ENCODE data around the gene SP140L. TPM values are rescaled to one million over a fixed set of nuclear protein-coding genes. Genes with fewer than 3 reads are reported as not detected.
A peak's percentile ranks its signal among the peaks of the same experiment; 100 is the strongest.
"Not testable (repeated sequence)": the region's sequence is repeated elsewhere in the genome, so short reads cannot be mapped to it uniquely, and the experiment has no call there.

The SP140L gene
- total RNA-seq: 6.1 TPM
- long read RNA-seq, partial matches to known transcripts: 0 of 3 reads
- long read RNA-seq, other reads (novel, unspliced or antisense): 2 of 3 reads

DNA sequence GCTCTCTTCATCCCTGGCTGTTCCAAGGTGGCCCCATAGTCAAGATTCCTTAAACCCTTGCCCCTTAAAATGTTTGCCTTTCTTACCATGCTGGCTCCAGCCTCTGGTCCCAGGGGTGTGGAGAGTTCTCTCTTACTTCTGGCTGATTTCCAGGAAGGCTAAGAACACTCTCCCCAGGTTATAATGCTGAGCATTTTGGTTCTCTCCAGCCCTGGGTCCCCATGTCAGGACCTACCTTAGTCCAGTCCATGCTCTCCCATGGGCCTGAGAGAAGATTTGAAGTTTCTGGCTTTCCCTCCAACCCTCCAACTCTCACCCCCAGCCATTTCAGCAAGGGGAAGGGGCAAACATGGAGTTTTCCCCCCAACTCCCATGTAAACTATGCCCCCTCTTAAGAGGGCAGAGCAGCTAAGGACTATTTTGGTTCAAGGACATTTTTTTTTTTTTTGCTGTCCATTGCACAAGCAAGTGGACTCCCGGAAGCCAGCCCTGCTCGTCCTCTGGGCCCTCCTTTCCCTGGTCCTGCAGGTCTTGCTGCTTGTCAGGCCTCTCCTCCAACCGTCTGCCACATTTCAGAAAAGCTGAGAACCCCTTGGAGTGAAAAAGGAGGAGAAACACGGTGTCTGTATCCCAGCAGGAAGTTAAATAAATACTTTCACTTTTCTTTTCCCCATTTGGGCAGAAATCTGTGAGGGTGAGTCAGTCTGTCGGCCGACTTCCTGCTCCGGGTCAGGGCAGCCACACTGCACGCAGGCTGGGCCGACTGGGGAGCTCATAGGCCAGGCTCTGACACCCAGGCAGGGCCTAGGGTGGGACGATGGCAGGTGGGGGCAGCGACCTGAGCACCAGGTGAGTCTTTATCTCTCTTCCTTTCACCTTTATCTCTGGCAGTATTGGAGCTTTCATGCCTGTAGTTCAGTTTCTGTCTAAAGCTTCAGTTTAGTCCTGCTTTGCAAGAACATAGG is at the start of gene SP140L:
SP140L (plus strand) TSS at position 741 of the 965 bp plus-strand sequence; CDS start at position 818, 77 bp downstream.
- intact Hi-C loops (cut with DNase I): no loop called here
- DNase-seq (ENCODE audit: missing footprints) (peak; percentile 91), ATAC-seq (peak; percentile 95)

DNA sequence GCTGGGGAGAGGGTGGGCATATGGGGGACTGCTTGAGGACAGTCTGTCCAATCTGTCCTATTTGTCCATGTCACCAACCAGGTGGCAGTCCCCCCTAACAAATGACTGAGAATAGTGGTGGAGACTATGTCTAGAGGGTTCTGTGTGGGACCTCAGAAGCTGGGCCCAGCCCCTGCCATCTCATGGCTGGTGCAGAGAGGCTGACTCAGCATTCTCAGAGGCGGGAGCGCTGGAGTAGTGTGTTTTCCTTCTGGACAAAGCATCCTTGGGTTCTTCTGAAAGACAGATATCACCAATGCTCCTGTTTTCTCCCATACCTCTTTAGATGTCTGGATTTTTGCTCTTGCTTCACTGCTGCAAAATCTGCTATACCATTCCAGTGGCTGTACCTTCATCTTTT is 44.1 kb upstream of the SP140L start:
- intact Hi-C loops (cut with DNase I): no loop called here
- no peak for ATAC-seq
- DNase-seq (ENCODE audit: missing footprints): no peak

DNA sequence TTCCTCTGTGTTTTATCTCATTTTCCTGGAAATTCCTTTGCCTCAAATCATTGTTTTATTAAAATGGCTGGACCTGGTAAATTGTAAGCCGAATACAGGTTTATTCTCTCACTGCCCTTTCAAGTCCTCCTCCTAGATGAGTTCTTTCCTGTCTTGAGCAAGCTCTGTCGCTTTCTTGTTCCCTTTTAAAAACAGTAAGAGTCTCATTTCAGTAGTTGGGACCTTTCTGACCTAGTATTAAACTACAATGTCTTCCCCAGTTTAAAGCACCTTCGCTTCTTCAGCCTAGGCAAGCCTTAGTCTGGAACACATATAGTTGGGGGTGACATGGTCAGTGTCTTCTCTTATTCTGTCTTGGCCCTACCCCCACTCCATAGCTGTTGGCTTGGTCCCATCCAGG is 40.9 kb upstream of the SP140L start:
- intact Hi-C loops (cut with DNase I): no loop called here
- no peak for DNase-seq (ENCODE audit: missing footprints)

DNA sequence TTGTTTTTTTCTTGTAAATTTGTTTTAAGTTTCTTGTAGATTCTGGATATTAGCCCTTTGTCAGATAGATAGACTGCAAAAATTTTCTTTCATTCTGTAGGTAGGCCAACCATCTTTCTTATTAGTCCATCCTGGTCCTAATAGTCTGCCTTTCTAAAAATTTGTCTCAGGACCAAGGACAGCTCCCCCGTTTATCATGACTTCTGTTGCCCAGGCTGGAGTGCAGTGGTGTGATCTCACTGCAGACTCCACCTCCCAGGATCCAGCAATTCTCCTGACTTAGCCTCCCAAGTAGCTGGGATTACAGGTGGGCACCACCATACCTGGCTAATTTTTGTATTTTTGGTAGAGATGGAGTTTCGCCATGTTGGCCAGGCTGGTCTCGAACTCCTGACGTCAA is 37.7 kb upstream of the SP140L start:
- intact Hi-C loops (cut with DNase I); DNase-seq (ENCODE audit: missing footprints); ATAC-seq: not testable (repeated sequence)

More for the DNA sequence above, 40.9 kb upstream of the SP140L start:
- ATAC-seq: no peak

DNA sequence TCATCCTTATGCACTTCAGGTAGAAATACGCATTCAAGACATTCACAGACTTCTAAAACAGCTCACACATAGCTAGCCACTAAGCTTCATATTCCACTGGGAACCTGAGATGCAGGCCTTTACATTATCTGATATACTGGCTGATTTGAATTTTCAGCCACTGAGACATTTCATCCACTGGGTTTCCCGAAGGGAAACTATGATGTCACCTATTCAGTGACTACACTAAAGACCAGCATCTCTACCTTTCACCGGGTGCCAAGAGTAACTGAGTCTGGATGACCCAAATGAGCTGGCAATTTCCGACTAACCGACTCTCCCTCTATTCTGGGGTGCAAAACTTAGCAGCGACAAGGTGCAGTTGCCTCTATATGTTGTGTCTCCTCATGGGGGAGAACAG is 31.8 kb upstream of the SP140L start:
- intact Hi-C loops (cut with DNase I): no loop called here

DNA sequence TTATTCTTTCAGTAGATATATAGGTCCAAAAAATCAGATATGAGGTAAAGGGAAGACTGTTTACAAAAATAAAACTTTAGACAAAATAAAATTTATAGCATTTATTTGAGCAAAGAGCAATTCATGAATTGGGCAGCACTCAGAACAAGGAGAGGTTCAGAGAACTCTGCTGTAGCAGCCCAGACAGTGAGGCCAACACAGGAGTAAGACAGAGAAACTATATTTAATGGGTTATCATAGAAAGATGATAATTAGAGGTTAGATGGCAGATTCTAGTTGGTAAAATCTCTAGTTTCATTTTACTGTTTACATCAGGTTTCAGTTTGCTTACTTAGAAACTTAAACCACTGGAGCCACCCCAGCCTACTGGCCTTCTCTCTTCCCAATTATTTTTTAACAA is 30.1 kb upstream of the SP140L start:
- no peak for ATAC-seq
- intact Hi-C loops (cut with DNase I): no loop called here
- DNase-seq (ENCODE audit: missing footprints): no peak

More for the DNA sequence above, 31.8 kb upstream of the SP140L start:
- DNase-seq (ENCODE audit: missing footprints) (no peak), ATAC-seq (no peak)

DNA sequence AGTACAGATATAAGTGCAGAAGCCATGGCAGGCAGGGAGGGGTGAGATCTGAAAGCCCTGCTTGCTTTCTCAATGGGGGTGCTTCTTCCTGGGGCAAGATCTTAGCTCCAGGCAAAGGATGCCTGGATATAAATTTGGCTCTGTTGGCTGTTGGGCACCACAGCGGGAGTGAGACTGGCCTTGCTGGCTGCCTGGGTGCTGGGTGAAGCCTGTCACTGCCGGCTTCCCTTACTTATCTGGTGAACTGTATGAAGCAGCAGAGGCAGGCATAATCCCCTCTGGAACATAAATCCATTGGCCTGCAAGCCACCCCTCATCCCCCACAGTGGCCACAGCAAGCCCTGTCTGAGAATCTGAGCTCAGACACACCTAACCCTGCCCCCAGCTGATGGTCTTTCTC is 27.4 kb upstream of the SP140L start:
- ATAC-seq (no peak), DNase-seq (ENCODE audit: missing footprints) (no peak)
- intact Hi-C loops (cut with DNase I): no loop called here

DNA sequence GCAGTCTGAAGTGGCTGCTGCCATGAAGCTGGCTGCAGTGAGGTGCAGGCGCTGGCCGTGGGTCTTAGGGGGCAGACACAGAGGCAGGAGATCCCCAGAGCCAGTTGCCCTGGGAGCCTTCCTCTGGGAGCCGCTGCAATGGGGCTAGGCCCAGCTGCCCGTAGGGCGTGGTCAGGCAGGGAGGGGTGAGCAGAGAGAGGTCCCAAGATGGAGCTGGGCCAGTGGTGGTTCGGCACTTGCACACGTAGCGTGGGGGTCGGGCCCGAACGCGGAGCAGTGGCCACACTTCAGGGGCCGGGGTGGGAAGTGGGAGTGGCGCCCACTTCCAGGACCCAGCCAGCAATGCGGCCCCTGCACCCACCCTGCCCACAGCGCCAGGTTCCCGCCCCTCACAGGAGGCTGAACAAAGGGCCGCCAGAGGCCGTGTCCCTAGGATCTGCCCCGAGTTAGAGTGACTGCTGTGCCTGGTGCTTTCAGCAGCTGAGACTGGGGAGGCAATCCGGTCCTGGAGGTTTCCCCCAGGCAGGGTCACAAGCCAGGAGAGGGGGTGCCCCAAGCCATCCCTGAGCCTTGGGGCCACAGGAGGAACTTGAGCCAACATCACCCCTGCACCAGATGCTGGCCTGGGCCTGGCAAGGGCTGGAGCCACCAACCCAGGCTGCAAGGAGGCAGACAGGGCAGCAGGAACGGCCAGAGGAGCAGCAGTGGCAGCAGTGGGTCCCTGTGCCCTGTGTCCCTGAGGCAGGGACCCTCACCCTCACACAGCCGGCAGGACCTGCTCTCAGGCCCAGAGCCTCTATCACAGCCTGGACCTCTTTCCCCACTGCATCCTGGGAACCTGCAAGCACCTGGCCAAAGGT is 21.3 kb upstream of the SP140L start:
- no peak for DNase-seq (ENCODE audit: missing footprints)
- intact Hi-C loops (cut with DNase I): no loop called here
- no peak for ATAC-seq

DNA sequence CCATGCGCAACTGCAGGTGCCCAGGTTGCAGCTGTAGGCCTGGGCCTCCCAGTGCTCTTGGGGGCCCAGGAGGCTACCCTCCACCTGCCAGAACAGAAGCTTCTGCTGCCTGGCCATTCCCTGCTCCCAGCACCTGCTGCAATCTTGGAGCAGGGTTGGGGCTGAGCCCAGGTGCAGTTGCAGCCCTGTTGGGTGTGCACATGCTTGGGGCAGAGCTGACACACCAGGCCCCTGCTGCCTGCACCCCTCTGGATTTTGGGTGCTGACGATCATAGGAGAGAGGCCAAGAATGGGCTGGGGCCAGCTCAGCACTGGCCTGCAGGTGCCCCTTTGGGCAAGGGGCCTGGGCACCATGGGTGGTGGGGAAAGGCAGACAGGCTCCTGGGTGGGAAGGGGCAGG is 20.5 kb upstream of the SP140L start:
- DNase-seq (ENCODE audit: missing footprints) (no peak), ATAC-seq (no peak)
- intact Hi-C loops (cut with DNase I): no loop called here

DNA sequence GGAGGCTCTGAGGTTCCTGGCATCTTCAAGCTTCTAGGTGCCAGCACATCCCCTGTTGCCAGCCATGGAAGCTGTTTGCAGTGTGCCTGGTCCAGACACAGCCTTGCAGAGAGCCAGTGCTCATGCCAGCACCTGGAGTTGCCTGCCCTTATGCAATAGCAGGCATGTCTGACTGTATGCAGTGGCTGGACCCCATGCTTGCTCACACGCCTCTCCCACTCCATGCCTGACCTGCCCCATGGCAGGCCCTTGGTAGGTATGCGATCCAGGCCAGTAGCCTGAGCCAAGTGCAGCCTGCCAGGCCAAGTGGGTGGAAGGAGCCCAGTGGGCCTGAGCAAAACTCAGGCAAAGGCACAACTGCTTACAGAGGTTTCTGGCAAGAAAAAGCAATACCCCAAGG is 19.5 kb upstream of the SP140L start:
- ATAC-seq: no peak
- no peak for DNase-seq (ENCODE audit: missing footprints)
- intact Hi-C loops (cut with DNase I): no loop called here

DNA sequence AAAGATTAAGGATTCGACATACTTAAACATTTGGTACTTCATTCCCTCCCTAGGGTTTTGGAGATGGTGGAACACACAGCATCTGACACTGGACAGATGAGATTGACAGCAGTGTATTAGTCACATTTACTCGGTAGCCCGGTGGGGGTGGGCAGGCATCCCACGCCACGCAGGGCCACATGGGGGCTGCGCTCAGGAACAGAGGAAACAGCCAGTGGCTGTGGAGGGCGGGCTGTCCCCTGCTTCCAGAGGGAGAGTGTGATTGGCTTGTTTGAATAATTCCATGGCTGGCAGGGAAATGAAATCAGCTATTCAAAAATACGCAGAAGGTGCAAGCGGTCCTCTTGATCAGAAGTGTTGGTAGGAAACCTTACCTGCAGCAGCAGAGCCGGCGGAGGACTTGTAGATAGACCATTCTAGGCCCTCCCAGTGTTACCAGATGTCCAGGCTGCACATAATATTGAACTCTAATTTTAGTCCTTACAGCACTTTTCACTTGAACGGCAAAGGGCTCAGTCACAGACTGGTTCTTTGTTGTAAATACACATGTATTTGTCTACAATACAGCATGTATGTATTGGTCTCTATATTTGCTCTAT is 18.5 kb upstream of the SP140L start:
- intact Hi-C loops (cut with DNase I): no loop called here
- ATAC-seq (no peak), DNase-seq (ENCODE audit: missing footprints) (no peak)

DNA sequence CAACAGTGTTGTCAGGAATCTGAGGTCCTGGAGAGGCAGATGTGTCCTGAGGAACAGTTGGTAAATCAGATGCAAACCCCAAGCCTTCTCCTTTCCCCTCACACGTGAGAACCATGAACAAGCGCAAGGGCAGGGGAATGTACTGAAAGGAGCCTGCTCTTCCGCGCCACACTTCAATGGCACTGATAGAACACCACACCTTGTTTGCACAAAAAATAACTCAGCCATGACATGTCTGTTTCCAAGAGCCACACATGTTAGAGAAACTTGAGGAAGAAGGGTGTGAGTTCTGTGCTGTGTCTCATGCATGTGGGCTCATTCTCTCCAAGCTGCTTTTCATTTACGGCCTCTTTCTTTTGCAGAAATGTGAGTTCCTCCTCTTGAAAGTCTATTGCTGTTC is 16.2 kb upstream of the SP140L start:
- intact Hi-C loops (cut with DNase I); ATAC-seq; DNase-seq (ENCODE audit: missing footprints): not testable (repeated sequence)

DNA sequence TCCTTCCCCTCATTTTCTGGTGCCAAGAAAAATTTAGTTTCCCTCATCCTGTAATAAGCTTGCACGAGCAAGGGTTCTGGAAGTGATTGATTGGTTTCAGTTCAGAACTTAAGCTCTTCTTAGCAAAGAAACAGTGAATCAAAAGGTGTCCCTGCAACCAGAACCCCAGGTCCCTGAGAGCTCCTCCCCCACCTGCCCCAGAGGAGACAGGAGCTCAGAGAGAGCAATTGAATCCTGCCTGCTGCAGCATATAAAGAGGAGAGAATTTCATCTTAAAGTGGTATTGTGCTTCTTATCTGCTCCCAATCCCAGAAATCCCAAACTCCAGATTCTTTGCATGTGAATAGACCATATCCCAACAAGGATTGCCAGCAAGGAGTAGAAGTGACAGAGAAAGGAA is 15.4 kb upstream of the SP140L start:
- ATAC-seq; intact Hi-C loops (cut with DNase I); DNase-seq (ENCODE audit: missing footprints): not testable (repeated sequence)

DNA sequence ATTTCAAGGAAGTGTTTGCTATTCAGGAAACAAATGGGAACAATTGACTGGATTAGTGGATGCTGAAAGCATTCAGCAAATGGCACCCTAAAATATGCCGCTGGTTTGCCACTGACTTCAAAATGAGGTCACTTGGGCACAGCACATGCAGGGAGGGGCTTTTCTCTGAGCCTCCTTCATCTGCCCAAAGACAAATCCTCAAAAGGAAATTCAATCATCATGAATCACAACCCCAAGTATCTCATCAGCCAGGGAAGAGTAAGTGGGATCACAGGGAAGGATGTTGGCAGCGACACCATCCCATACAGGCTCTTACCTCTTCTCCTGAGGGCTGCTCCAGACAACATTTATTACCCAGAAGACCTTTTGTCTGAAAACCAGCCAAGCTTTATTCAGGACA is 14.4 kb upstream of the SP140L start:
- intact Hi-C loops (cut with DNase I): no loop called here
- no peak for ATAC-seq

DNA sequence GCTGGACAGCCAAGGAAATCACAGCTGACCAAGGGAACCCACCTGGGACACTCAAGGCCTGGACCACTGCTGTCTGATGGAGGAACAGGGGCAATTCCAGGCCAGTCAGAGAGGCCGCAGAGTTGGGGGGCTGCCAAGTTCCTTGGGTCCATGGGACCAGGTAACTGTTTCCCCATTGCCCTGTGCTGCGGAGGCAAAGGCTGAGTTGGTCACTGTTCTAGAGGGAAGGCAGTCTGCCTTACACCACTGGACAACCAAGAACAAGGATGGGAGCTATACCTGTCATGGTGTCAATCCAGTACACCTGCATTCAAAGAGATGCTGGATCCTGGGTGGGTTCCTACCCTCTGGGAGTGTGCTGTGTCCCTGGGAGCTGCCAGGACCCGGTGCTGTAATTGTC is 9.6 kb upstream of the SP140L start:
- ATAC-seq: no peak
- intact Hi-C loops (cut with DNase I): no loop called here
- no peak for DNase-seq (ENCODE audit: missing footprints)

More for the DNA sequence above, 14.4 kb upstream of the SP140L start:
- no peak for DNase-seq (ENCODE audit: missing footprints)

DNA sequence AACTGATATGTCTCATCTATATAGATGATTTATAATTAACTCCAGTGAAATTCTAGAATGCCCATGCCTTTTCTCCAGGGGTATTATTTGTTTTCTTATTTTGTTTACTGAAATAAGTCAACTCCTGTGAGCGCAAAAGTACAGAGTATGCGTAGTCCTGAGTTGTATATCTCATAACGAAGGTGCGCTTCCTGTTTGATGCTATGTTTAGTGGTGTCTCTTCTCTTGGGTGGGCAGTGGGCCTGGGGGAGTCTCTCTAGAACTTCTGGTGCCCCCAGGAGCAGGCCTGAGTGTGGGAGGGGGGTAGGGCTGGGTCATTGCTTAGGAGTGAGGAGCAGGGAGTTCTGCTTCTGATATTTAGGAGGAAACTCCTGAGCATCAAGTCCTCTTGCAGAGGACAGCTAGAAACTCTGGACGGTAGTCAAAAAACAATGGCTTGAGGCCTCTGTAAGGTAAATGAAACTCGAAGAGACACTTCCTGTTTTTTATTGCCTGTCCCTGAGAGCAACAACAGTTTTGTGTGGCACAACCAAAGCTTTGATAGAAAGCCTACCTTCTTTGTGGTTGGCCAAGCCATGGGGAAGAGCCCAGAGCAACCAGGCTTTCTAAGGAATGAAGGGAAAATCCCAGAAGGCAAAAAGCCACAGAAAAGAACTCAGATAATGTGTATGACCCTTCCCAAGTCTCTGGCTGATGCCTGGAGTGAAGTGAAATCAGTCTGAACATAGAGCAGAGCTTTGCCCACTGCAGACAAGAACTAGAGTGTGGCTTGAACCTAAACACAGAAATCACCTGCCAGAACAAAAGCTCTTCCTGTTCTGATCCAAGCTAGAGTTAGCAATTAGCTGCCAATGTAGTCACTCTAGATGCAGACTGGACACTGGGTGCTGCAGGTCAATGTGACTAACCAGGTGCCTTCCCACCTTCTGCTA is 8.5 kb upstream of the SP140L start:
- intact Hi-C loops (cut with DNase I): no loop called here
- no peak for ATAC-seq

DNA sequence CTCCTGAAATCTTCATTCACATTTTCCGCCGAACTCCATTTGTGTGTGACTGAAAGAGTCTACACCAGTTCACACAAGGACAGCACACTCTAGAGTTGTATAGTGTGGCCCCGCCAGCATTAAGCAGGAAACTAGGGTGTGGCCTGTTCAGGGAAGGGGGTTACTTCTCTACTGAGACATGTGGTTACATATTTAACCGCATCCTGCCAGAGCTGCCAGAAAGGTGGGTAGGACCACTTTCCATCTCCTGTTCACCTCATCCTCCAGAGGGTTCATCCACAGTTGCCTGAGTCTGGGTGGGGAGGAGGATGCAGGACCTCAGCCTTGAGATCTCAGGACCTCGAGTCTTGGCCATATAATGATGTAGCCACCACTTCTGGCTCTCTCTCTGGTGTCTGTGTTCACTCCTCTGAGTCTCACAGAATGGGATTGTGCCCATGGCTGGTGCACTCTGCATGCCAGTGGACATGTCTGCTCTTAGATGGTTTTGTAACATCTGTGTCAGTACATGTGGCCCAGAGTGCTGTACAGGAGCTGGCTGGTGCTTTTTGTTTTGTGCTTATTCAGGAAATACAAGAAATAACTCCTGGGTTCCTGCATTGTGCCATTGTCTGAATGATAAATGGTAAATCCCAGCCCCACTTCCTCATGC is 7.7 kb upstream of the SP140L start:
- intact Hi-C loops (cut with DNase I): no loop called here
- ATAC-seq (peak; percentile 42), DNase-seq (ENCODE audit: missing footprints) (no peak)

More for the DNA sequence above, 8.5 kb upstream of the SP140L start:
- DNase-seq (ENCODE audit: missing footprints): no peak

DNA sequence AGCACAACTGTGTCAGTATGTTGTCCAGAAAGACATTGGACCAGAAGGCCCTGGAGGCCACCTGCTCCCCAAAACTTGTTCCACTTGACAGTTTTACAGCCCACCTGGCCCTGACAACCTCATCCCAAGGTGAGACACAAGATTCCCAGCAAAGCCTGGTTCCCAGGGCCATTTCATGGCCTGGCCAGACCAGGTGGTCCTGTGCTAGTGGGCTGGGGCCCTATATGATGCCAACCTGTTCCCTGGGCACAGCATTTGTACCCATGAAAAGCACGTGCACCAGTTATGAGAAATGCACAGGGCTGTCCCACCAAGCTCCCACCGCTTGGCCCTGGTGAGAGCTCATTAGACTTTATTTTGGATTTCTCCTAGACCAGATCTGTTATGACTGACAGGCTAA is 6.0 kb upstream of the SP140L start:
- ATAC-seq (no peak), DNase-seq (ENCODE audit: missing footprints) (no peak)
- intact Hi-C loops (cut with DNase I): no loop called here
